Kidney (tissue), 14 donors: Measurements from ENCODE around the gene GSTA3. TPM values are rescaled to one million over a fixed set of nuclear protein-coding genes. Genes with fewer than 3 reads are reported as not detected.
"Not testable (repeated sequence)": the region's sequence is repeated elsewhere in the genome, so short reads cannot be mapped to it uniquely, and the experiment has no call there.

Experiments
- DNase-seq, 5 donors: peaks; one replicate each; pipeline ENCODE4 v3.0.0-alpha.2; 2013 to 2020
- FAIRE-seq: peaks from 2 replicates; lab custom pipeline; 2012; peaks lifted over from hg19 to GRCh38; lab: Jason Lieb, UNC
- H3K27ac ChIP-seq, 2 donors: one replicate each; pipeline ENCODE4 v1.7.0; 2013; ENCODE audit warnings: low read depth in 2 of 2, low read length in 2 of 2, inconsistent platforms in 1 of 2
- H3K27me3 ChIP-seq: one replicate; pipeline ENCODE4 v1.7.1; 2013; ENCODE audit warnings: low read length, inconsistent platforms; ENCODE audit not compliant: control insufficient read depth, insufficient read depth
- H3K36me3 ChIP-seq, 3 donors: one replicate each; pipeline versions ENCODE4 v1.7.0 to v1.7.1; 2013; ENCODE audit warnings: low read length in 3 of 3, control low read depth in 1 of 3, inconsistent platforms in 1 of 3; ENCODE audit not compliant: insufficient read depth in 3 of 3, control insufficient read depth in 2 of 3
- H3K4me1 ChIP-seq, 3 donors: one replicate each; pipeline versions ENCODE4 v1.7.0 to v1.7.1; 2013; ENCODE audit warnings: low read length in 3 of 3, inconsistent platforms in 1 of 3, low read depth in 1 of 3; ENCODE audit not compliant: control insufficient read depth in 2 of 3, insufficient read depth in 2 of 3
- H3K4me3 ChIP-seq, 3 donors: one replicate each; pipeline versions ENCODE4 v1.7.0 to v1.8.1; 2013; ENCODE audit warnings: low read length in 3 of 3, control low read depth in 1 of 3, inconsistent platforms in 1 of 3
- H3K9ac ChIP-seq, 3 donors: one replicate each; pipeline versions ENCODE4 v1.7.0 to v1.7.1; 2013; ENCODE audit warnings: low read length in 3 of 3, control low read depth in 1 of 3, inconsistent platforms in 1 of 3
- H3K9me3 ChIP-seq, 3 donors: one replicate each; pipeline versions ENCODE4 v1.7.0 to v1.7.1; 2013; ENCODE audit warnings: low read length in 3 of 3, control low read depth in 1 of 3, inconsistent platforms in 1 of 3; ENCODE audit not compliant: control insufficient read depth in 2 of 3, insufficient read depth in 1 of 3
- CTCF ChIP-seq: IDR thresholded peaks from 3 replicates; pipeline ENCODE4 v1.5.1; 2012; ENCODE audit warnings: mild to moderate bottlenecking, moderate library complexity, borderline replicate concordance; ENCODE audit not compliant: insufficient read depth; ENCODE audit errors: extremely low read depth
- intact Hi-C: fragments of 100-400 bp; cut with DNase I; formaldehyde crosslinking; loops from one replicate; pipeline ENCODE4 v1.11.1; 2022
- polyA plus RNA-seq: library from polyadenylated mRNA; stranded (reverse); fragments of 350-450 nt; fragmentation: Illumina TruSeq; extraction: RNeasy Lipid Tissue Mini Kit (QIAGEN cat#74804); gene quantifications from one replicate; pipeline ENCODE4 v1.2.3, GENCODE V29; 2014; ENCODE audit warnings: low read depth, low replicate concordance; ENCODE audit not compliant: insufficient read depth
- total RNA-seq: library from RNA; stranded (reverse); fragmentation: NEBNext Ultra II Directional; extraction: Animal tissue kit (Norgen Biotek cat#: 25700); gene quantifications from one replicate; pipeline ENCODE4 v1.2.1, GENCODE V29; 2021
- donor health status: control.
- donor health status: control.
- donor health status: control.
- donor health status: control.
- donor health status: control.
- donor health status: DM: yes; HTN: yes; CAD: no.
- donor health status: Normal renal cell carcinoma (clear cell type).

GSTA3 gene
- total and polyA plus RNA-seq, 2 donors from 2014 or later, result not detected

GRCh38 chr6:52871621-52872020 is 37.9 kb downstream of the GSTA3 start:
- Histone ChIP-seq H3K27me3 (no peaks in the 10 kb centered on the region), H3K9me3 (no peaks in the 10 kb centered on the region), H3K36me3 (no peaks in the 10 kb centered on the region), H3K27ac (no peak overlapping the region), H3K4me3 (no peak overlapping the region), H3K4me1 (no peaks in the 10 kb centered on the region), H3K9ac (no peak overlapping the region)
- intact Hi-C loops, result no loop called here
- FAIRE-seq (no peak), DNase-seq (peak in 1 of 5 donors; percentile 32)
- no peak for TF ChIP-seq CTCF

GRCh38 chr6:52870335-52871091 is 39.0 kb downstream of the GSTA3 start:
- H3K4me3 ChIP-seq, H3K9me3 ChIP-seq, H3K4me1 ChIP-seq, intact Hi-C loops, H3K27ac ChIP-seq, H3K9ac ChIP-seq, H3K36me3 ChIP-seq, FAIRE-seq, DNase-seq, H3K27me3 ChIP-seq: not testable (repeated sequence)

- intact Hi-C loops, H3K9ac ChIP-seq, FAIRE-seq, H3K36me3 ChIP-seq, DNase-seq, H3K4me1 ChIP-seq, H3K9me3 ChIP-seq, H3K27ac ChIP-seq, H3K27me3 ChIP-seq, H3K4me3 ChIP-seq: not testable (repeated sequence)
Measured at GRCh38 chr6:52868899-52869298, 40.6 kb downstream of the GSTA3 start.

- Histone ChIP-seq H3K27ac (no peak overlapping the region), H3K4me1 (no peaks in the 10 kb centered on the region), H3K9ac (no peak overlapping the region), H3K27me3 (no peaks in the 10 kb centered on the region), H3K9me3 (no peaks in the 10 kb centered on the region), H3K4me3 (no peak overlapping the region), H3K36me3 (no peaks in the 10 kb centered on the region)
- DNase-seq (no peak), FAIRE-seq (no peak)
- TF ChIP-seq CTCF, result no peak
- intact Hi-C loops, result no loop called here
Measured at GRCh38 chr6:52868240-52868639, 41.3 kb downstream of the GSTA3 start.

GRCh38 chr6:52861151-52861550 is 48.3 kb downstream of the GSTA3 start:
- intact Hi-C loops, H3K4me1 ChIP-seq, H3K9ac ChIP-seq, H3K36me3 ChIP-seq, H3K27ac ChIP-seq, H3K27me3 ChIP-seq, FAIRE-seq, H3K4me3 ChIP-seq, H3K9me3 ChIP-seq, DNase-seq: not testable (repeated sequence)
